ENCODE measurements around the gene IMMP2L. TPM values are rescaled to one million over a fixed set of nuclear protein-coding genes. Genes with fewer than 3 reads are reported as not detected.

IMMP2L gene
- total RNA-seq, 1 donor from 2014 or later = 13.6 TPM

GRCh38 chr7:111223802-111224253 lies 338.5 kb downstream of the IMMP2L start:
- DNase-seq (no peak), ATAC-seq (ENCODE audit: poor library complexity) (no peak)
- intact Hi-C loops (cut with DNase I) = no loop called here

- intact Hi-C loops (cut with DNase I) = no loop called here
- ATAC-seq (ENCODE audit: poor library complexity) (no peak), DNase-seq (no peak)
These were observed 346.7 kb downstream of the IMMP2L start for GRCh38 chr7:111215550-111215949.

GRCh38 chr7:111212857-111213523 lies 349.3 kb downstream of the IMMP2L start:
- ATAC-seq (ENCODE audit: poor library complexity) (no peak), DNase-seq (no peak)
- intact Hi-C loops (cut with DNase I) = no loop called here

DNA sequence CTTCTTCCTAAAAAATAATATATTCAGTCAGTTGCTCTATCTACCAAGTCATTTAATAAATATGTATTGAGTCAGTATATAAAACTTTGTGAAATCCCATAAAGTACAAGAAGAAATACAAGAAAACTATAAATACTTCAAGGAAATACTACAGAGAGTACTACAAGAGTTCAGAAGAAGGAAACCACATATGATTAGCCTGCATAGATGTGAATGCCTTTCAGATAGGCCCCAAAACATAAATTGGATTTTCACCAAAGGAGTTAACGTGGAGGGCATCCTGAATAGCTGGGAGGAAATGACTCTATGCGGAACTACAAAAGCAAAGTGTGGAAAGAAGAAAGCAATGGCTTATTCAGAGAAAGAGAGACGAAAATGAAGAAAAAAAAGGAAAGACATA lies 351.3 kb downstream of the IMMP2L start:
- ATAC-seq (ENCODE audit: poor library complexity) (no peak), DNase-seq (no peak)
- intact Hi-C loops (cut with DNase I) = no loop called here

- intact Hi-C loops (cut with DNase I) = no loop called here
- ATAC-seq (ENCODE audit: poor library complexity) = no peak
- no peak for DNase-seq
These were observed 352.2 kb downstream of the IMMP2L start for GRCh38 chr7:111210043-111210442.

- ATAC-seq (ENCODE audit: poor library complexity) (no peak), DNase-seq (no peak)
- intact Hi-C loops (cut with DNase I) = no loop called here
These were observed 357.0 kb downstream of the IMMP2L start for GRCh38 chr7:111205251-111205650.

DNA sequence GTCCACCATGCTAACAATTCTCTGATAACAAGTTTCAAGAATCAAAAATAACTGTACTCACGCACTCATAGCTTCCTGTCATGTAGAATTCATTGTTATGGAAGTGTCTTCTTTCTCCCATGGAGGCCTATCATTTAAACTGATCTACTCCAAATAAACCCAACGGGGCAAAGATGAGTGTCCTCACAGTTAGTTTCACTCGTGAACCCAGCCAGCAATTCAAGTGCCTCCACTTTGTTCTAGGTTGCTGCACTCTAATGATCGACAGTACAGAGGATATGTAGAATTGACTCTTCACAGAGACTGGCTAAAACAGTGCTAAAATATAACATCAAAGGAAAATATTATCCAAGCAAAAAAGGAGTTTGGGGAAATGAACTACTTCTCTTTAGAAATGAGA lies 360.0 kb downstream of the IMMP2L start:
- no peak for ATAC-seq (ENCODE audit: poor library complexity)
- intact Hi-C loops (cut with DNase I) = no loop called here
- no peak for DNase-seq

DNA sequence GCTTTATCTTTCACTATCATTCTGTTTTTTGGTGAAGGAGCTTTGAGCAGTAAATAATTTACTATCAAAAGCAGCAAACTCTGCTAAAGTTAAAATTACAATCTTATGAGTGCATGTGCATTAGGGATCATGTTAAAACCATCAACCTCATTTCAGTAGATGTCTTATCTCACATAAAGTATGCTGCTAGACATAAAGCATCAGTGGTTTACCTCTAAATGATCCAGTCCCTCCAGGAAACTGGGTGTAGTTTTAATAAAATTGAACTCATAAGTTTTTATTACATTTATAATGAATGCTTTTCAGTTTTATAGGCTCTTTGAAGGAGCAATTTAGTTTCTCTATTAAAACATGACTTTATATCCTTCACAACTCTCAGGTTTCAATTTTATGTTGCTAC lies 362.6 kb downstream of the IMMP2L start:
- intact Hi-C loops (cut with DNase I) = no loop called here
- no peak for ATAC-seq (ENCODE audit: poor library complexity)
- no peak for DNase-seq

GRCh38 chr7:111198255-111198654 lies 364.0 kb downstream of the IMMP2L start:
- DNase-seq (no peak), ATAC-seq (ENCODE audit: poor library complexity) (no peak)
- intact Hi-C loops (cut with DNase I) = no loop called here

DNA sequence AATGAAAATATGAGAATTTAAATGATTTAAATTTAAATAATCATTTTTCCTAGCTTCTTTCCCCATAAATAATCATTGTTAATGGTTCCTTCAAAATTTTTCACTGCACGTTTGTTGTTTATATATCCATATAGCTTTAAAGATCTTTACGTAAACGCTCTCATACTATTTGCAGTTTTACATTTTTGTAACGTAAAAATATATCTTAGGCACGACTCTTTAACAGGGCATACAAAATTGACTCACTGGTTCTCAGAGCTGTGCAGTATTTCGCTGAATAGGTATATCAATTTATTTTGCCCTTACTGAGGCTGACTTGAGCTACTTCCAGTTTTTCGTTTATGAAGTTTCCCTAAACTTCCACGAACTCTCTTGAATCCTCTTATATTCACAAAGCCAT lies 365.6 kb downstream of the IMMP2L start:
- no peak for ATAC-seq (ENCODE audit: poor library complexity)

GRCh38 chr7:111192614-111193413 lies 369.5 kb downstream of the IMMP2L start:
- no peak for ATAC-seq (ENCODE audit: poor library complexity)
- no peak for DNase-seq
- intact Hi-C loops (cut with DNase I) = no loop called here

More for the DNA sequence above, 365.6 kb downstream of the IMMP2L start:
- intact Hi-C loops (cut with DNase I) = no loop called here
- DNase-seq = no peak

GRCh38 chr7:111190804-111191203 lies 371.5 kb downstream of the IMMP2L start:
- ATAC-seq (ENCODE audit: poor library complexity) (no peak), DNase-seq (no peak)
- intact Hi-C loops (cut with DNase I) = no loop called here

GRCh38 chr7:111184987-111185386 lies 377.3 kb downstream of the IMMP2L start:
- ATAC-seq (ENCODE audit: poor library complexity) (no peak), DNase-seq (no peak)
- intact Hi-C loops (cut with DNase I) = no loop called here

- DNase-seq (no peak), ATAC-seq (ENCODE audit: poor library complexity) (peak; percentile 34)
- intact Hi-C loops (cut with DNase I) = no loop called here
These were observed 379.0 kb downstream of the IMMP2L start for GRCh38 chr7:111183321-111183720.

DNA sequence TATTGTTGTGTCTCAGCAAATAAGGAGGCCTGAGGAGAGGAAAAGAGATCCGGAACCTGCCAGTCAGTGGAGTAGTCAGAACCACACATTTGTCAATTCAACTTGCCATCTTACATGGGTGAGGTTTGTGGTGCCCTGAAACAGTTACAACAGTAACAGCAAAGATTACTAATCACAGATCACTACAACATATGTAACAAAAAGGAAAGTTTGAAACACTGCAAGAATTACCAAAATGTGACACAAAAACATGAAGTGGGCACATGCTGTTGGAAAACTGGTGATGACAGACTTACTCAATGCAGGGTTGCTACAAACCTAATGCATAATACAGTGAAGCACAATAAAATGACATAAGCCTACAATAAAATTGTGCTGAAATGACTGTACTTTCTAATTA lies 382.0 kb downstream of the IMMP2L start:
- intact Hi-C loops (cut with DNase I) = no loop called here
- DNase-seq (no peak), ATAC-seq (ENCODE audit: poor library complexity) (no peak)

DNA sequence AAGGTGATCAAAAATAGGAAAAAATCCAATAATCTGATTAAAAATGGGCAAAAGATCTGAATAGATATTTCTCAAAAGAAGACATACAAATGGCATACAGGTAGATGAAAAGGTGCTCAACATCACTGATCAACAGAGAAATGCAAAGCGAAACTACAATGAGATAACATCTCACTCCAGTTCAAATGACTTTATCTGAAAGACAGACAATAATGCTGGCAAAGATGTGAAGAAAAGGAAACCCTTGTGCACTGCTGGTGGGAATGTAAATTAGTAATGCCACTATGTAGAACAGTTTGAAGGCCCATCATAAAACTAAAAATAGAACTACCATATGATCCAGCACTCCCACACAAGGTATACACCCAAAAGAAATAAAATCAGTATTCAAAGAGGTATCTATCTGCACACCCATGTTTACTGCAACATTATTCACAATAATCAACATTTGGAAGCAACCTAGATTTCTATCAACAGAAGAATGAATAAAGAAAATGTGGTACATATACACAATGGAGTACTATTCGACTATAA lies 386.3 kb downstream of the IMMP2L start:
- intact Hi-C loops (cut with DNase I) = no loop called here
- DNase-seq (no peak), ATAC-seq (ENCODE audit: poor library complexity) (no peak)

- intact Hi-C loops (cut with DNase I) = no loop called here
- ATAC-seq (ENCODE audit: poor library complexity) (no peak), DNase-seq (no peak)
These were observed 387.8 kb downstream of the IMMP2L start for GRCh38 chr7:111174510-111174909.

DNA sequence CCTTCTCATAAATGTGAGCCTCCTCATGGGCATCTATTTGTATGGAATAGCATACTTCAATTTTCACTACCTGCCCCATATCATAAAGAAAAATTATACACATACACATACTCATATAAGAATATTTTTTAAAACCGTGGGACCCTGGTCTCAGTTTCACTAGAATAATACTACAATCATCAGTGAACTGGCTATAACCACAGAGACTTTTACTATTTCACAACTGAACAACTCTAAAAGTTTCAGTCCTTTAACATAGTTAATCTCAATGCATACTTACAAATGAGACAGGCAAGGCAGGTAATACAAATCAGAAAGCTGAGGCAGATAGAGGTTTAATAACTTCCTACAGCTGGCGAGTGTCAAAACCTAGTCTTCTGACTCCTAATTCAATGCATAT lies 388.3 kb downstream of the IMMP2L start:
- ATAC-seq (ENCODE audit: poor library complexity) = no peak
- no peak for DNase-seq
- intact Hi-C loops (cut with DNase I) = no loop called here

DNA sequence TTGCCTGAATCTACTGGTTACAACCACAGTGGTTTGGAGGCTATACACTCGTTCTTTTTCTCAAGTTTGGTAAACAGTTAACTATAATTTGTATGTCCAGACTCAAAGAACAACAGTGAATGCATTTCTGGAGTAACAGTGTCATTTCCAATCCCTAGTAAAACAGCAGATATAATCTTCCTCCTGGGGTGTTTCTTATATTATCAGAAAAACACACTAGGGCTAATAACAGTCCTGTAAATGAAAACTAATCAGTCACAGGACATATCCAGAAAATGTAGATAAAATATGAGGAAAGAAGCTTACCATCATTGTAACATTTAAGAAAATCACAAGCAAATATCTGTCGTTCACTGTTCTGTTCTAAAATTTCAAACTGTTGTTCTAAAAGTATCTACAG lies 388.8 kb downstream of the IMMP2L start:
- ATAC-seq (ENCODE audit: poor library complexity) (no peak), DNase-seq (no peak)
- intact Hi-C loops (cut with DNase I) = no loop called here
